Endodermal cell (in vitro differentiated cells): Measurements from ENCODE around the gene TRABD2B. TPM values are rescaled to one million over a fixed set of nuclear protein-coding genes. Genes with fewer than 3 reads are reported as not detected.

Experiments used
- DNase-seq: peaks from one replicate; pipeline ENCODE4 v3.0.0-alpha.2; 2017
- H3K27ac ChIP-seq: 2 replicates; pipeline ENCODE4 v1.5.1; 2013; ENCODE audit warnings: mild to moderate bottlenecking, low read depth, low read length, moderate library complexity
- H3K27me3 ChIP-seq: 2 replicates; pipeline ENCODE4 v1.6.1; 2013; ENCODE audit warnings: mild to moderate bottlenecking, low read length, moderate library complexity; ENCODE audit not compliant: insufficient read depth, control insufficient read depth, poor library complexity, severe bottlenecking
- H3K36me3 ChIP-seq: 2 replicates; pipeline ENCODE4 v1.7.0; 2013; ENCODE audit warnings: mild to moderate bottlenecking, low read length, moderate library complexity; ENCODE audit not compliant: control insufficient read depth, insufficient read depth
- H3K4me1 ChIP-seq: one replicate; pipeline ENCODE4 v1.7.0; 2013; ENCODE audit warnings: low read length; ENCODE audit not compliant: control insufficient read depth, insufficient read depth
- H3K4me3 ChIP-seq: 2 replicates; pipeline ENCODE4 v1.5.1; 2013; ENCODE audit warnings: mild to moderate bottlenecking, low read length, moderate library complexity
- H3K9ac ChIP-seq: 2 replicates; pipeline ENCODE4 v1.6.1; 2013; ENCODE audit warnings: mild to moderate bottlenecking, low read length, moderate library complexity; ENCODE audit not compliant: poor library complexity, severe bottlenecking; ENCODE audit errors: extremely low read depth
- H3K9me3 ChIP-seq: 2 replicates; pipeline ENCODE4 v1.6.1; 2013; ENCODE audit warnings: mild to moderate bottlenecking, low read length, moderate library complexity; ENCODE audit not compliant: control insufficient read depth
- H3K27ac Mint-ChIP-seq: 2 replicates; pipeline ENCODE4 v1.8.0; 2020; ENCODE audit warnings: mixed read lengths
- H3K27me3 Mint-ChIP-seq: 2 replicates; pipeline ENCODE4 v1.8.0; 2021; ENCODE audit warnings: mild to moderate bottlenecking, mixed read lengths; ENCODE audit not compliant: insufficient read depth
- H3K36me3 Mint-ChIP-seq: 2 replicates; pipeline ENCODE4 v1.8.0; 2020; ENCODE audit warnings: low read depth, mixed read lengths
- H3K4me1 Mint-ChIP-seq: 2 replicates; pipeline ENCODE4 v1.8.0; 2020; ENCODE audit warnings: mixed read lengths
- H3K4me3 Mint-ChIP-seq: 2 replicates; pipeline ENCODE4 v1.8.0; 2020; ENCODE audit warnings: mild to moderate bottlenecking, moderate library complexity, mixed read lengths
- H3K9me3 Mint-ChIP-seq: 2 replicates; pipeline ENCODE4 v1.8.0; 2020; ENCODE audit warnings: mild to moderate bottlenecking, mixed read lengths
- CTCF ChIP-seq: fragments of 200-600 bp; sonication (generic); conservative IDR thresholded peaks from 2 replicates; pipeline ENCODE4 v1.5.0; 2021; ENCODE audit warnings: antibody characterized with exemption, mild to moderate bottlenecking
- WGBS, 2 experiments: methylation state at CpG; one replicate each; pipeline versions ENCODE4 v1.1.5 to v1.1.7; 2013; ENCODE audit warnings: missing lambda C conversion rate in 2 of 2, mixed read lengths in 1 of 2; ENCODE audit not compliant: insufficient coverage in 1 of 2, insufficient read length in 1 of 2; 5-methylcytosine and 5-hydroxymethylcytosine counted together
- total RNA-seq, 2 donors: library from RNA; stranded (reverse); fragmentation: NEBNext Ultra II Directional in 1 of 2; extraction: Animal tissue kit (Norgen Biotek cat#: 25700) in 1 of 2; gene quantifications; 2 replicates in 1 of 2; 3 replicates in 1 of 2; pipeline ENCODE4 v1.2.1, GENCODE V29; 2021

Gene TRABD2B
- total RNA-seq, 2 donors from 2014 or later = 24.4 to 28.0 TPM

- Histone ChIP-seq H3K27me3 (no peaks in the 10 kb centered on the region), H3K4me3 (no peak overlapping the region), H3K9me3 (no peaks in the 10 kb centered on the region), H3K4me1 (peaks cover 35% of the 10 kb centered on the region), H3K9ac (no peak overlapping the region), H3K36me3 (no peaks in the 10 kb centered on the region), H3K27ac (no peak overlapping the region)
- Mint-ChIP-seq H3K9me3 (no peaks in the 10 kb centered on the region), H3K4me1 (peaks cover 69% of the 10 kb centered on the region), H3K36me3 (no peaks in the 10 kb centered on the region), H3K27me3 (no peaks in the 10 kb centered on the region), H3K4me3 (no peak overlapping the region), H3K27ac (no peak overlapping the region)
- 85 to 89% methylated on average over 1 to 2 of the region's 2 CpGs for WGBS, 2 experiments
- no peak for TF ChIP-seq CTCF
- peak; percentile 47 for DNase-seq
These were observed 29.1 kb upstream of the TRABD2B start for GRCh38 chr1:48026275-48026674.

GRCh38 chr1:48025076-48025475 lies 27.9 kb upstream of the TRABD2B start:
- peak overlapping the region; percentile 81 for H3K27ac Mint-ChIP-seq
- Histone ChIP-seq H3K9ac (no peak overlapping the region), H3K9me3 (no peaks in the 10 kb centered on the region), H3K4me1 (peaks cover 35% of the 10 kb centered on the region), H3K4me3 (no peak overlapping the region), H3K27ac (no peak overlapping the region), H3K27me3 (no peaks in the 10 kb centered on the region), H3K36me3 (no peaks in the 10 kb centered on the region)
- H3K36me3 Mint-ChIP-seq = no peaks in the 10 kb centered on the region
- no peaks in the 10 kb centered on the region for H3K9me3 Mint-ChIP-seq
- H3K4me3 Mint-ChIP-seq = no peak overlapping the region
- H3K27me3 Mint-ChIP-seq = peaks cover 2% of the 10 kb centered on the region
- TF ChIP-seq CTCF = no peak
- peaks cover 76% of the 10 kb centered on the region for H3K4me1 Mint-ChIP-seq
- DNase-seq = peak; percentile 87

- no peaks in the 10 kb centered on the region for H3K36me3 Mint-ChIP-seq
- H3K4me3 Mint-ChIP-seq = no peak overlapping the region
- peak overlapping the region; percentile 53 for H3K27ac Mint-ChIP-seq
- peaks cover 2% of the 10 kb centered on the region for H3K27me3 Mint-ChIP-seq
- peak; percentile 26 for TF ChIP-seq CTCF
- peak; percentile 35 for DNase-seq
- no peaks in the 10 kb centered on the region for H3K27me3 ChIP-seq
- WGBS, 2 experiments = 83 to 86% methylated on average over 3 to 6 of the region's 6 CpGs
- H3K36me3 ChIP-seq = no peaks in the 10 kb centered on the region
- H3K27ac ChIP-seq = no peak overlapping the region
- peaks cover 33% of the 10 kb centered on the region for H3K4me1 ChIP-seq
- peaks cover 70% of the 10 kb centered on the region for H3K4me1 Mint-ChIP-seq
- H3K9me3 Mint-ChIP-seq = no peaks in the 10 kb centered on the region
- no peak overlapping the region for H3K4me3 ChIP-seq
- no peak overlapping the region for H3K9ac ChIP-seq
- no peaks in the 10 kb centered on the region for H3K9me3 ChIP-seq
These were observed 26.3 kb upstream of the TRABD2B start for GRCh38 chr1:48023488-48023887.
